HFFc6 (cell line): Measurements from ENCODE around the gene PKN1. TPM values are rescaled to one million over a fixed set of nuclear protein-coding genes. Genes with fewer than 3 reads are reported as not detected.

Experiments
- DNase-seq: peaks from one replicate; pipeline ENCODE4 v3.0.0-alpha.2; 2018
- H3K27ac Mint-ChIP-seq: 2 replicates; pipeline ENCODE4 v1.8.0; 2020; ENCODE audit warnings: mild to moderate bottlenecking, mixed read lengths
- H3K27me3 Mint-ChIP-seq: 2 replicates; pipeline ENCODE4 v1.8.0; 2021; ENCODE audit warnings: mild to moderate bottlenecking, moderate library complexity, mixed read lengths; ENCODE audit not compliant: insufficient read depth
- H3K36me3 Mint-ChIP-seq: 2 replicates; pipeline ENCODE4 v1.8.0; 2021; ENCODE audit warnings: low read depth, mixed read lengths
- H3K4me1 Mint-ChIP-seq: 2 replicates; pipeline ENCODE4 v1.8.0; 2020; ENCODE audit warnings: low read depth, mixed read lengths
- H3K4me3 Mint-ChIP-seq: 2 replicates; pipeline ENCODE4 v1.8.0; 2020; ENCODE audit warnings: mild to moderate bottlenecking, moderate library complexity, mixed read lengths
- H3K9me3 Mint-ChIP-seq: 2 replicates; pipeline ENCODE4 v1.8.0; 2020; ENCODE audit warnings: mild to moderate bottlenecking, mixed read lengths
- CTCF ChIP-seq: fragments of 200-600 bp; sonication (generic); IDR thresholded peaks from 2 replicates; pipeline ENCODE4 v1.5.0; 2021; ENCODE audit warnings: antibody characterized with exemption, mild to moderate bottlenecking
- long read RNA-seq: library from polyadenylated mRNA; unstranded; transcript quantifications from one replicate; pipeline ENCODE4 v2.0.0, GENCODE V29; 2019
- total RNA-seq, 6 experiments: library from RNA; stranded (reverse); fragmentation: NEBNext Ultra II Directional; extraction: Animal tissue kit (Norgen Biotek cat#: 25700); gene quantifications; 2 replicates in 1 of 6; 3 replicates in 5 of 6; pipeline ENCODE4 v1.2.3, GENCODE V29; 2021

The PKN1 gene
- 100 to 1,000 TPM; 132 to 173 (median 149) TPM for total RNA-seq
- long read RNA-seq, partial matches to known transcripts: 9 of 10 reads
- long read RNA-seq, other reads (novel, unspliced or antisense): 1 of 10 reads

- Mint-ChIP-seq H3K27me3 (no peaks in the 10 kb centered on the region), H3K4me3 (peak within 1 kb of the TSS; percentile 80), H3K27ac (peak within 1 kb of the TSS; percentile 76), H3K36me3 (no peaks in the 10 kb centered on the region), H3K9me3 (no peaks in the 10 kb centered on the region), H3K4me1 (peaks cover 20% of the 10 kb centered on the region)
- TF ChIP-seq CTCF: no peak
- DNase-seq: no peak
Observed at GRCh38 chr19:14432791-14433553, at the start of gene PKN1. PKN1 (plus strand) TSS chr19:14433306; CDS start chr19:14433522, 216 bp downstream.

- DNase-seq: peak; percentile 32
- Mint-ChIP-seq H3K4me3 (peak overlapping the region; percentile 87), H3K4me1 (peaks cover 51% of the 10 kb centered on the region), H3K27me3 (peaks cover 14% of the 10 kb centered on the region), H3K36me3 (peaks cover 5% of the 10 kb centered on the region; the same call in 1 of the 2 replicates), H3K27ac (peak overlapping the region; percentile 99), H3K9me3 (no peaks in the 10 kb centered on the region)
- TF ChIP-seq CTCF: no peak
Observed at GRCh38 chr19:14383661-14384555, 49.2 kb upstream of the PKN1 start.

- peaks cover 42% of the 10 kb centered on the region for H3K4me1 Mint-ChIP-seq
- no peak for TF ChIP-seq CTCF
- peak overlapping the region; percentile 87; the same call in 1 of the 2 replicates for H3K4me3 Mint-ChIP-seq
- H3K27me3 Mint-ChIP-seq: peaks cover 14% of the 10 kb centered on the region
- no peaks in the 10 kb centered on the region for H3K9me3 Mint-ChIP-seq
- peak overlapping the region; percentile 99 for H3K27ac Mint-ChIP-seq
- peaks cover 5% of the 10 kb centered on the region; the same call in 1 of the 2 replicates for H3K36me3 Mint-ChIP-seq
- DNase-seq: no peak
Observed at GRCh38 chr19:14385492-14385891, 47.6 kb upstream of the PKN1 start.

GRCh38 chr19:14390548-14390947 lies 42.6 kb upstream of the PKN1 start:
- H3K27me3 Mint-ChIP-seq: peaks cover 5% of the 10 kb centered on the region; the same call in 1 of the 2 replicates
- no peak overlapping the region for H3K27ac Mint-ChIP-seq
- H3K4me1 Mint-ChIP-seq: peaks cover under 1% of the 10 kb centered on the region; the same call in 1 of the 2 replicates
- peaks cover 14% of the 10 kb centered on the region for H3K36me3 Mint-ChIP-seq
- no peaks in the 10 kb centered on the region for H3K9me3 Mint-ChIP-seq
- DNase-seq: no peak
- no peak overlapping the region for H3K4me3 Mint-ChIP-seq
- no peak for TF ChIP-seq CTCF

GRCh38 chr19:14391156-14391821 lies 41.8 kb upstream of the PKN1 start:
- H3K9me3 Mint-ChIP-seq: no peaks in the 10 kb centered on the region
- H3K27ac Mint-ChIP-seq: no peak overlapping the region
- no peak overlapping the region for H3K4me3 Mint-ChIP-seq
- no peak for TF ChIP-seq CTCF
- no peaks in the 10 kb centered on the region for H3K4me1 Mint-ChIP-seq
- peaks cover 5% of the 10 kb centered on the region; the same call in 1 of the 2 replicates for H3K27me3 Mint-ChIP-seq
- peaks cover 14% of the 10 kb centered on the region for H3K36me3 Mint-ChIP-seq
- no peak for DNase-seq
